Effector memory CD4-positive, alpha-beta T cell (primary cell): ENCODE results near the gene PTPRN2.

Experiments
- DNase-seq, 3 donors: peaks; one replicate each; pipeline ENCODE4 v3.0.0-alpha.2; 2020
- H3K27ac ChIP-seq: 2 replicates; pipeline ENCODE4 v1.7.0; 2013; ENCODE audit warnings: mild to moderate bottlenecking, low read length, moderate library complexity; ENCODE audit not compliant: insufficient read depth, poor library complexity, severe bottlenecking
- H3K27me3 ChIP-seq: replicated peaks from 2 replicates; pipeline ENCODE4 v1.7.0; 2013; ENCODE audit warnings: mild to moderate bottlenecking, low read length; ENCODE audit not compliant: insufficient read depth, control insufficient read depth, poor library complexity, severe bottlenecking
- H3K36me3 ChIP-seq: 2 replicates; pipeline ENCODE4 v1.7.0; 2013; ENCODE audit warnings: mild to moderate bottlenecking, low read length, moderate library complexity; ENCODE audit not compliant: control insufficient read depth, insufficient read depth
- H3K4me1 ChIP-seq: 2 replicates; pipeline ENCODE4 v1.7.0; 2013; ENCODE audit warnings: low read length, mild to moderate bottlenecking; ENCODE audit not compliant: control insufficient read depth, insufficient read depth, poor library complexity, severe bottlenecking
- H3K4me3 ChIP-seq: 2 replicates; pipeline ENCODE4 v1.7.0; 2013; ENCODE audit warnings: low read length, low read depth, mild to moderate bottlenecking; ENCODE audit not compliant: insufficient read depth, poor library complexity, severe bottlenecking
- H3K9me3 ChIP-seq: 2 replicates; pipeline ENCODE4 v1.7.0; 2013; ENCODE audit warnings: mild to moderate bottlenecking, low read length, moderate library complexity; ENCODE audit not compliant: control insufficient read depth

Gene PTPRN2

DNA sequence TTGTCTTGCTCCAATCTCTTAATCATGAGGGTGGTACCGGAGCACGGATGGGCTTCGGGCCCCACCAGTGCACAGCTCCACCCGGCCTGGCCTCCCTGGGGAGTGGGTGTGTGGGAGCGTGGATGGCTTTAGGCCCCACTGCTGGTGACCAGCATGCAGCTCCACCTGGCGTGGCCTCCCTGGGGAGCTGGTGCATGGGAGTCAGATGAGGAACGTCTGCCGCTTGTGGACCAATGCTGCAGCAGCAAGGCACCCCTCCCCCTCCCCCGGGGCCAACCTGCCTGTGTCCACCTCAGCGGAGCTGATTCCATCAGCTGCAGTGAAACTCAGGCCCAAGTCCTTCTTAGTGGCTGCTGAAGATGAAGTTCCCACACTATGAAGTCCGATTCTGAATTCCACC is 511.4 kb downstream of the PTPRN2 start:
- DNase-seq, result no peak

DNA sequence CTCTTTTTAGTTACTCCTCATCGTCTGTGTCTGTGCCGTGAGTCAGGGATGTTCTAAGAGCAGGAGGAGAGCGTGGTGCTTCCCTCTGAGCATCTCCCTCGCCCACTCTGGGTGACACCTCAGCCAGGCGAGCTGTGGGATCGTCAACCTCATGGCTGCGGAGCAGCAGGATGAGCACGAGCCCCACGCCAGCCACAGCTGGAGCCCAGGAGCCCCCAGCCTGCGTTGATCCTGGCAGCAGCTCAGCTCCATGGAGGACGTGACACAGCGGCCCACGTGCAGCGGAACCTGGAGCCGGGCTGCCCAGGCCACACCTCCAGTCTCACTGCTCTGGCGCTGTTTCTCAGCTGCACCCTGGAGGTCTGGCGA is 512.0 kb downstream of the PTPRN2 start:
- Histone ChIP-seq H3K4me3 (no peak overlapping the region), H3K9me3 (no peaks in the 10 kb centered on the region), H3K36me3 (no peaks in the 10 kb centered on the region), H3K4me1 (no peaks in the 10 kb centered on the region), H3K27ac (no peak overlapping the region), H3K27me3 (no peaks in the 10 kb centered on the region)
- DNase-seq, result no peak

More for the DNA sequence above, 511.4 kb downstream of the PTPRN2 start:
- Histone ChIP-seq H3K27me3 (no peaks in the 10 kb centered on the region), H3K4me3 (no peak overlapping the region), H3K4me1 (no peaks in the 10 kb centered on the region), H3K36me3 (no peaks in the 10 kb centered on the region), H3K9me3 (no peaks in the 10 kb centered on the region), H3K27ac (no peak overlapping the region)

DNA sequence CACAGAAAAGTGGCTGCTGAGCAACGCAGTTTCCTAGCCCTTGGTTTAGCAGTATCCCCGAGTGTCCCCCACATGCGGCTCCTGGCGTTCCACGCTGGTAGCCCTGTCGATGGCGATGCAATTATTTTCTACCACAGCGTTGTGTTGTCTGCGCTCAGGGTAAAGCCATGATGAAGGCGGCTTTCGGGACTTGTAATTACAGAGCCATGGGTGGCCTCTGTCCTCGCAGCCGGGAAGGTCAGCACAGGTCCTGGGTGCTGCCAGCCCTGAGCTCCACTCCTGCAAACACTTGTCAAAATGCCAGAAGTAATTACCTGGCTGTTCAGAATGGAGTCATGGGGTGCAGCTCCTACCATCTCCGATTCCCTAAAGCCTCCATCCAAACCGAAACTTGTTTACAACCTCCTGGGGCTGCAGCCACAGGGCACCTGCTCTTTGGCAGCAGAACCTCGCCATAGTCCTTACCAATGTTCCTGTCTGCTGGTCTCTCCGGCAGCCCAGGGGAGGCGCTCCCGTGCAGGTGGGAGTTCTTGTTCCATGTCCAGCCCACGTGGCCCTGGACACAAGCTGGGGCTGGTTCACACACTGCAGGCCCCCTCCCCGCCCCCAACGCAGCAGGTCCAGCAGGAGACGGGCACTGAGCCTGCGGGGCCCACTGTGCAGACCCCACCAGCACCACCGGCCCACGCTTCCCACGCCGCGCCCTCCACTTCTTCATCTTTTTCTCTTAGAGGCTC is 512.6 kb downstream of the PTPRN2 start:
- no peak for DNase-seq
- Histone ChIP-seq H3K4me1 (no peaks in the 10 kb centered on the region), H3K27ac (no peak overlapping the region), H3K27me3 (no peaks in the 10 kb centered on the region), H3K36me3 (no peaks in the 10 kb centered on the region), H3K9me3 (no peaks in the 10 kb centered on the region), H3K4me3 (no peak overlapping the region)

DNA sequence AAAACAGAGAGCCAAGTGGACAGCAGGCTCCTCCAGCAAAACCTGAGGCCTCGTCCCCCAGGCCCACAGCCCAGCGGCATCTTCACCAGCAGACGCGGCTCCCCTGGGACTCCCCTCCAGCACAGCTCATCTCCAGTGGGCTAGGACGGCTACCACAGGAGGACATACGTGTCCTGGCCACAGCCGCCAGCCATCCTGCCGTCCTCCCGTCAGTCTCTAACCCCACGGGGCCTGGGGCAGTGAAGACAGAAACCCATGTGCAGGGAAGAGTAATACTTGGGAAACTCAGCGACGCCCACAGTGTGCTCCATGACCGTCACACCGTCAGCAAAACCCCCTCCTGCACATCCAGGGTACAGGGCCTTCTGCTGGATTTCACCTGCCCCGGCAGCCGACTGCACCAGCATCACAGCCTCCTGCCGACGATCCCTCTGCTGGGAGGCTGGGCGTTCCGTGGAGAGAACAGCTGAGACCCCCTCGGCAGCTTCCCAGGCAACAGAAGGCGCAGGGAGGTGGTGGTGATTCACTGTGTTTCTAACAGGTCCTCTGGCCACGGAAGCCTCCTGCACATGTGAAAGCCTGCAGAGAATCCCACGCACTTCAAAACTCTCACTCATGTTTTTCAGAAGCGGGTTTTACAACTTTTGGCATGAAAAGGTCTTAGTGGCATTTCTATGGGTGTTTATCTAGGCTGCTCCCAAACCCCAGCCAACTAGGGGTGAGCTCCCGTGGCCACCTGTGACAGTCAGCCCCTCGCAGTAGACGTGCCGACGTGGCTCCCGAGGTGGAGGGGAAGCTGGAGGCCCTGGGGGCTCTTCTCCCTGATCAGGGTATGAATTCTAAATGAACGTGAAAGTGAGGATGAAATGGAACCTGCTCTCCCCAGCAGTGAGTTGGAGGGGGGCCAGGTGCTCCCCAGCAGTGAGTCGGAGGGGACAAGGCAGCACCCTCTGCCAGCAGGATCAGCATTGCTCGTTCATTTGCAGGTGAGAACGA is 513.5 kb downstream of the PTPRN2 start:
- Histone ChIP-seq H3K9me3 (no peaks in the 10 kb centered on the region), H3K36me3 (no peaks in the 10 kb centered on the region), H3K27ac (no peak overlapping the region), H3K4me1 (no peaks in the 10 kb centered on the region), H3K4me3 (no peak overlapping the region), H3K27me3 (no peaks in the 10 kb centered on the region)
- DNase-seq, result no peak

DNA sequence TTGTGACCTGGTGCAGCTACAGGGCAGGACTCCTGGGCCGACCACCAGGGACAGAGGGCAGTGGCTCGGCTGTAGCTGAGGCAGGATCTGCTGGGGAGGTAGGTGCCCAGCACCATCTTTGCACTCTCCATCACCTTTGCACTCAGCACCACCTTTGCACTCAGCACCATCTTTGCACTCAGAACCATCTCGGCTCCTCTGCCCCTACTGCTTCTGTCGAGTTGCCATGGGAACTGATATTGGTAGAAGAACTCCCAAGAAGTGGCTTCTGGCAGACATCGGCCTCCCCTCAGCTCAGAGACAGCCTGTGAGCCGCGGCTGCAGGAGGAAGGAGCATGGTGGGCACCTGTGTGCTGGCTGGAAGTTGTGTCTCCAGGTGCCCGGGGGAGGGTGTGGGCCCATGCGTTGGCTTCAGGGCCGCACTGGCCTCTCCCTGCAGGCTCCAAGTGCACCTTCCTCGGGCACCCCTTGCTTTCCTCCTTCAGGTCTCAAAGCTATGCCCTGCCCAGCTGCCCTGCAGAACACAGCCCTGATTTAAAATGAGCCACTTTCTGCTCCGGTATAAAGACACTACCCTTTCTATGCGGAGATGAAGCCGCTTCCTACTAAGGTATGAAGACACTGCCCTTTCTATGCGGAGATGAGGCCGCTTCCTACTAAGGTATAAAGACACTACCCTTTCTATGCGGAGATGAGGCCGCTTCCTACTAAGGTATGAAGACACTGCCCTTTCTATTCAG is 514.5 kb downstream of the PTPRN2 start:
- Histone ChIP-seq H3K27me3 (no peaks in the 10 kb centered on the region), H3K36me3 (no peaks in the 10 kb centered on the region), H3K4me1 (no peaks in the 10 kb centered on the region), H3K9me3 (no peaks in the 10 kb centered on the region), H3K27ac (no peak overlapping the region), H3K4me3 (no peak overlapping the region)
- DNase-seq, result no peak

- no peaks in the 10 kb centered on the region for H3K27me3 ChIP-seq
- no peaks in the 10 kb centered on the region for H3K9me3 ChIP-seq
- no peaks in the 10 kb centered on the region for H3K4me1 ChIP-seq
- H3K36me3 ChIP-seq, result no peaks in the 10 kb centered on the region
- no peak overlapping the region for H3K4me3 ChIP-seq
- DNase-seq, result no peak
- H3K27ac ChIP-seq, result no peak overlapping the region
These were observed 517.3 kb downstream of the PTPRN2 start for GRCh38 chr7:158070222-158070920.

DNA sequence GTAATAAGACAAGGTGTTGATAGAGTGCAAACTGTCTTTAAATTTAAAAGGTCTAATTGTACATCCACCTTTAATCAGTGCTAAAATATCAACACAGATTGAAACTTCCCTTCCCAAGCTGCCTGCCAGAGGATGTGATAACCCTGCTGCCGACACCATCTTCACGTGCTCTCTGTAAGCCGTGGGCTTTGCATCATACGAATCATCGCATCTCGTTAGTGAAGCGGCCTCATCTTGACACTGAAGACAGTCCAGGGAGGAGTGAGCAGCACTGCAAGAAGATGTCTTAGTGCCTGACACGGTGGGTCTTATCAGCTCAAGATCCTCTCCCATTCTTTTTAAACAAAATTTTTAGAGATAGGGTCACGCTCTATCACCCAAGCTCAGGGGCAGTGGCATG is 518.8 kb downstream of the PTPRN2 start:
- no peaks in the 10 kb centered on the region for H3K9me3 ChIP-seq
- no peak for DNase-seq

DNA sequence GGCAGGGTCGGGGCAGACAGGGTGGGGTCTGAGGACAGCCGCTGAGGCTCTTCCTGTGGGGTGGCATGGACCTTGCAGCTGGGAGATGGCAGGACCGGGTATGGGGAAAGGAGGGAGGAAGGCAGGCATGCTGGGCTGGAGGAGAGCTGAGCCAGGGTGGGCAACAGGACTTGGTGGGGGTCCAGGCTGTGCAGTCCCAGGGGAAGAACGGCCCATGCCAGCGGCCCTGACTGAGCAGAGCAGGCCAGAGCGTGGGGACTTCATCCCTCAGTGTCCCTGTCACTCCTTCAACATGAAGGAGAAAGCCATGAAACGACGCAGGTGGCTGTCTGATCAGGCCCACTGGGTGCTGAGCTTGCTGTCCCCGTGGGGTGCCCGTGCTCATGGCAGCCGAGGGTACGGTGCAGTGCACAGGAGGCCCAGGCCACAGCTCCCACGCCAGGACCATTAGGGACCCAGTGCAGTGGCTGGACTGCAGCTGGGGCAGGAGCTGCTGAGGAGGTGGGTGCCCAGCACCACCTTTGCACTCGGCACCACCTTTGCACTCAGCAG is 519.6 kb downstream of the PTPRN2 start:
- Histone ChIP-seq H3K27ac (no peak overlapping the region), H3K9me3 (no peaks in the 10 kb centered on the region), H3K4me1 (no peaks in the 10 kb centered on the region), H3K27me3 (no peaks in the 10 kb centered on the region), H3K36me3 (no peaks in the 10 kb centered on the region), H3K4me3 (no peak overlapping the region)
- no peak for DNase-seq

More for the DNA sequence above, 518.8 kb downstream of the PTPRN2 start:
- Histone ChIP-seq H3K4me3 (no peak overlapping the region), H3K36me3 (no peaks in the 10 kb centered on the region), H3K4me1 (no peaks in the 10 kb centered on the region), H3K27me3 (no peaks in the 10 kb centered on the region), H3K27ac (no peak overlapping the region)

- H3K27ac ChIP-seq, result no peak overlapping the region
- DNase-seq, result no peak
- no peaks in the 10 kb centered on the region for H3K27me3 ChIP-seq
- H3K9me3 ChIP-seq, result no peaks in the 10 kb centered on the region
- no peak overlapping the region for H3K4me3 ChIP-seq
- no peaks in the 10 kb centered on the region for H3K36me3 ChIP-seq
- H3K4me1 ChIP-seq, result no peaks in the 10 kb centered on the region
These were observed 520.2 kb downstream of the PTPRN2 start for GRCh38 chr7:158067219-158067930.
